ENCODE measurements around the gene CCDC136. TPM values are rescaled to one million over a fixed set of nuclear protein-coding genes. Genes with fewer than 3 reads are reported as not detected.

The CCDC136 gene
- total and polyA plus RNA-seq, 2 experiments from 2014 or later, result 27.1 to 55.7 TPM

DNA sequence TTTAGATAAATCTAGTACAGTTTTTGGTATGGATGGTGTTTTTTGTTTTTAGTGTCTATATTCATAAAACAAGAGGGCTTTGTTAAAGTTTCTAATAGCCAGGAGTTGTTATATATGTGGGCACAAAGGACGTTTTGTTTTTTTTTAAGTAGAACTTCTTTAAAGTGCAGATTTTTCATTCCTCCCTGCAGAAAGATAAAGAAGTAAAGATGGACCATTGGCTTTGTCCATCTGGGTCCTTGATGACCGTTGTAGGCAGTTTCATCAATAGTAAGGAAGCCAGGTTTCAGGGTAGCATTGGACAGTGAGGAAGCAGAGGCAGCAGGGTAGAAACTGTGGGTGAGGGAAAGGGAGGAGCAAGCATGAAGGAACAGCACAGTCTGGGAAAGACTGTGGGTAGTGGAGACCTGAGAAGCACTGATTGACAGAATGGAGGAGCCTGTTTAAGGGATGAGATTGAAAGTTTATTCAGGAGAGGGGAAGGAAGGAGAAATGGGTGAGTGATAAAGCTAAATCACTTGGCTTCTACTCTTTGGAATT, 47.3 kb upstream of the CCDC136 start:
- H3K4me3 Mint-ChIP-seq, result no peak overlapping the region
- Histone ChIP-seq H3F3A (replicated peaks; ENCODE audit: low read depth) (no peaks in the 10 kb centered on the region), H2AFZ (no peak overlapping the region), H3K4me3 (no peak overlapping the region), H3K27me3 (ENCODE audit: insufficient read depth) (no peaks in the 10 kb centered on the region), H3K9me2 (ENCODE audit: insufficient read depth) (no peaks in the 10 kb centered on the region), H3K27ac (ENCODE audit: low read depth) (no peak overlapping the region), H3K4me2 (no peak overlapping the region), H3K36me3 (ENCODE audit: insufficient read depth) (peaks cover 15% of the 10 kb centered on the region), H3K4me1 (ENCODE audit: insufficient read depth) (peaks cover 10% of the 10 kb centered on the region), H4K20me1 (replicated peaks; ENCODE audit: insufficient read depth) (peaks cover 77% of the 10 kb centered on the region), H3K79me2 (replicated peaks; ENCODE audit: insufficient read depth) (peaks cover 100% of the 10 kb centered on the region)
- H3K36me3 Mint-ChIP-seq (ENCODE audit: low read depth), result peaks cover 27% of the 10 kb centered on the region
- DNase-seq (ENCODE audit: low spot score), result no peak
- no peaks in the 10 kb centered on the region for H3K9me3 Mint-ChIP-seq
- TF ChIP-seq, protein P1, sequence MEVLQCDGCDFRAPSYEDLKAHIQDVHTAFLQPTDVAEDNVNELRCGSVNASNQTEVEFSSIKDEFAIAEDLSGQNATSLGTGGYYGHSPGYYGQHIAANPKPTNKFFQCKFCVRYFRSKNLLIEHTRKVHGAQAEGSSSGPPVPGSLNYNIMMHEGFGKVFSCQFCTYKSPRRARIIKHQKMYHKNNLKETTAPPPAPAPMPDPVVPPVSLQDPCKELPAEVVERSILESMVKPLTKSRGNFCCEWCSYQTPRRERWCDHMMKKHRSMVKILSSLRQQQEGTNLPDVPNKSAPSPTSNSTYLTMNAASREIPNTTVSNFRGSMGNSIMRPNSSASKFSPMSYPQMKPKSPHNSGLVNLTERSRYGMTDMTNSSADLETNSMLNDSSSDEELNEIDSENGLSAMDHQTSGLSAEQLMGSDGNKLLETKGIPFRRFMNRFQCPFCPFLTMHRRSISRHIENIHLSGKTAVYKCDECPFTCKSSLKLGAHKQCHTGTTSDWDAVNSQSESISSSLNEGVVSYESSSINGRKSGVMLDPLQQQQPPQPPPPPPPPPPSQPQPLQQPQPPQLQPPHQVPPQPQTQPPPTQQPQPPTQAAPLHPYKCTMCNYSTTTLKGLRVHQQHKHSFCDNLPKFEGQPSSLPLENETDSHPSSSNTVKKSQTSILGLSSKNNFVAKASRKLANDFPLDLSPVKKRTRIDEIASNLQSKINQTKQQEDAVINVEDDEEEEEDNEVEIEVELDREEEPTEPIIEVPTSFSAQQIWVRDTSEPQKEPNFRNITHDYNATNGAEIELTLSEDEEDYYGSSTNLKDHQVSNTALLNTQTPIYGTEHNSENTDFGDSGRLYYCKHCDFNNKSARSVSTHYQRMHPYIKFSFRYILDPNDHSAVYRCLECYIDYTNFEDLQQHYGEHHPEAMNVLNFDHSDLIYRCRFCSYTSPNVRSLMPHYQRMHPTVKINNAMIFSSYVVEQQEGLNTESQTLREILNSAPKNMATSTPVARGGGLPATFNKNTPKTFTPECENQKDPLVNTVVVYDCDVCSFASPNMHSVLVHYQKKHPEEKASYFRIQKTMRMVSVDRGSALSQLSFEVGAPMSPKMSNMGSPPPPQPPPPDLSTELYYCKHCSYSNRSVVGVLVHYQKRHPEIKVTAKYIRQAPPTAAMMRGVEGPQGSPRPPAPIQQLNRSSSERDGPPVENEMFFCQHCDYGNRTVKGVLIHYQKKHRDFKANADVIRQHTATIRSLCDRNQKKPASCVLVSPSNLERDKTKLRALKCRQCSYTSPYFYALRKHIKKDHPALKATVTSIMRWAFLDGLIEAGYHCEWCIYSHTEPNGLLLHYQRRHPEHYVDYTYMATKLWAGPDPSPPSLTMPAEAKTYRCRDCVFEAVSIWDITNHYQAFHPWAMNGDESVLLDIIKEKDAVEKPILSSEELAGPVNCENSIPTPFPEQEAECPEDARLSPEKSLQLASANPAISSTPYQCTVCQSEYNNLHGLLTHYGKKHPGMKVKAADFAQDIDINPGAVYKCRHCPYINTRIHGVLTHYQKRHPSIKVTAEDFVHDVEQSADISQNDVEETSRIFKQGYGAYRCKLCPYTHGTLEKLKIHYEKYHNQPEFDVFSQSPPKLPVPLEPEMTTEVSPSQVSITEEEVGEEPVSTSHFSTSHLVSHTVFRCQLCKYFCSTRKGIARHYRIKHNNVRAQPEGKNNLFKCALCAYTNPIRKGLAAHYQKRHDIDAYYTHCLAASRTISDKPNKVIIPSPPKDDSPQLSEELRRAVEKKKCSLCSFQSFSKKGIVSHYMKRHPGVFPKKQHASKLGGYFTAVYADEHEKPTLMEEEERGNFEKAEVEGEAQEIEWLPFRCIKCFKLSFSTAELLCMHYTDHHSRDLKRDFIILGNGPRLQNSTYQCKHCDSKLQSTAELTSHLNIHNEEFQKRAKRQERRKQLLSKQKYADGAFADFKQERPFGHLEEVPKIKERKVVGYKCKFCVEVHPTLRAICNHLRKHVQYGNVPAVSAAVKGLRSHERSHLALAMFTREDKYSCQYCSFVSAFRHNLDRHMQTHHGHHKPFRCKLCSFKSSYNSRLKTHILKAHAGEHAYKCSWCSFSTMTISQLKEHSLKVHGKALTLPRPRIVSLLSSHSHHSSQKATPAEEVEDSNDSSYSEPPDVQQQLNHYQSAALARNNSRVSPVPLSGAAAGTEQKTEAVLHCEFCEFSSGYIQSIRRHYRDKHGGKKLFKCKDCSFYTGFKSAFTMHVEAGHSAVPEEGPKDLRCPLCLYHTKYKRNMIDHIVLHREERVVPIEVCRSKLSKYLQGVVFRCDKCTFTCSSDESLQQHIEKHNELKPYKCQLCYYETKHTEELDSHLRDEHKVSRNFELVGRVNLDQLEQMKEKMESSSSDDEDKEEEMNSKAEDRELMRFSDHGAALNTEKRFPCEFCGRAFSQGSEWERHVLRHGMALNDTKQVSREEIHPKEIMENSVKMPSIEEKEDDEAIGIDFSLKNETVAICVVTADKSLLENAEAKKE (CRISPR knock-in tag; IDR thresholded peaks at IDR 0.05), result no peak
- TF ChIP-seq EZH2 (IDR thresholded peaks at IDR 0.05; ENCODE audit: low read depth, unreplicated experiment), result no peak
- no peak for TF ChIP-seq EZH2phosphoT487 (IDR thresholded peaks at IDR 0.05; ENCODE audit: unreplicated experiment)
- TF ChIP-seq REST (IDR thresholded peaks at IDR 0.05; ENCODE audit: unreplicated experiment), result no peak
- TF ChIP-seq, protein P2, sequence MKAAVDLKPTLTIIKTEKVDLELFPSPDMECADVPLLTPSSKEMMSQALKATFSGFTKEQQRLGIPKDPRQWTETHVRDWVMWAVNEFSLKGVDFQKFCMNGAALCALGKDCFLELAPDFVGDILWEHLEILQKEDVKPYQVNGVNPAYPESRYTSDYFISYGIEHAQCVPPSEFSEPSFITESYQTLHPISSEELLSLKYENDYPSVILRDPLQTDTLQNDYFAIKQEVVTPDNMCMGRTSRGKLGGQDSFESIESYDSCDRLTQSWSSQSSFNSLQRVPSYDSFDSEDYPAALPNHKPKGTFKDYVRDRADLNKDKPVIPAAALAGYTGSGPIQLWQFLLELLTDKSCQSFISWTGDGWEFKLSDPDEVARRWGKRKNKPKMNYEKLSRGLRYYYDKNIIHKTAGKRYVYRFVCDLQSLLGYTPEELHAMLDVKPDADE (IDR thresholded peaks at IDR 0.05), result no peak
- TF ChIP-seq ZNF331 (CRISPR knock-in tag; IDR thresholded peaks at IDR 0.05; ENCODE audit: low read depth), result no peak
- TF ChIP-seq, protein P3, sequence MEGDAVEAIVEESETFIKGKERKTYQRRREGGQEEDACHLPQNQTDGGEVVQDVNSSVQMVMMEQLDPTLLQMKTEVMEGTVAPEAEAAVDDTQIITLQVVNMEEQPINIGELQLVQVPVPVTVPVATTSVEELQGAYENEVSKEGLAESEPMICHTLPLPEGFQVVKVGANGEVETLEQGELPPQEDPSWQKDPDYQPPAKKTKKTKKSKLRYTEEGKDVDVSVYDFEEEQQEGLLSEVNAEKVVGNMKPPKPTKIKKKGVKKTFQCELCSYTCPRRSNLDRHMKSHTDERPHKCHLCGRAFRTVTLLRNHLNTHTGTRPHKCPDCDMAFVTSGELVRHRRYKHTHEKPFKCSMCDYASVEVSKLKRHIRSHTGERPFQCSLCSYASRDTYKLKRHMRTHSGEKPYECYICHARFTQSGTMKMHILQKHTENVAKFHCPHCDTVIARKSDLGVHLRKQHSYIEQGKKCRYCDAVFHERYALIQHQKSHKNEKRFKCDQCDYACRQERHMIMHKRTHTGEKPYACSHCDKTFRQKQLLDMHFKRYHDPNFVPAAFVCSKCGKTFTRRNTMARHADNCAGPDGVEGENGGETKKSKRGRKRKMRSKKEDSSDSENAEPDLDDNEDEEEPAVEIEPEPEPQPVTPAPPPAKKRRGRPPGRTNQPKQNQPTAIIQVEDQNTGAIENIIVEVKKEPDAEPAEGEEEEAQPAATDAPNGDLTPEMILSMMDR (conservative IDR thresholded peaks at IDR 0.05; ENCODE audit: low read depth in 2 of 2), result no peak
- no peak for TF ChIP-seq CREB1 (CRISPR knock-in tag; IDR thresholded peaks at IDR 0.05; ENCODE audit: low read depth)
- TF ChIP-seq ZNF114 (CRISPR knock-in tag; IDR thresholded peaks at IDR 0.05), result no peak
- TF ChIP-seq STAT1 (IDR thresholded peaks at IDR 0.05; ENCODE audit: unreplicated experiment), result no peak
- no peak for TF ChIP-seq JUNB (IDR thresholded peaks at IDR 0.05; ENCODE audit: unreplicated experiment)
- no peak for TF ChIP-seq NANOG (IDR thresholded peaks at IDR 0.05; ENCODE audit: borderline replicate concordance)
- TF ChIP-seq POLR2AphosphoS5 (IDR thresholded peaks at IDR 0.05; ENCODE audit: low read depth), result no peak
- ATAC-seq, result no peak; the same call in 2 of the 3 replicates
- H3K27ac Mint-ChIP-seq, result no peak overlapping the region
- peaks cover 10% of the 10 kb centered on the region; the same call in 2 of the 3 replicates for H3K4me1 Mint-ChIP-seq
- peaks cover 3% of the 10 kb centered on the region for H3K27me3 Mint-ChIP-seq (ENCODE audit: insufficient read depth, low read depth, poor library complexity)

Measured in GM23338 (cell line).